WTC11 (cell line): ENCODE data around the gene TMEM181.

ENCODE experiments used
- ARID4B ChIP-seq: sonication (generic); formaldehyde crosslinking; IDR thresholded peaks from 2 replicates; pipeline ENCODE4 v1.8.0; 2023; ENCODE audit warnings: missing genetic modification reagents, mild to moderate bottlenecking, borderline replicate concordance
- ATF2 ChIP-seq: sonication (generic); formaldehyde crosslinking; IDR thresholded peaks from 2 replicates; pipeline ENCODE4 v1.8.1; 2022; ENCODE audit warnings: low read depth, missing genetic modification reagents, borderline replicate concordance
- CREB1 ChIP-seq: sonication (generic); formaldehyde crosslinking; IDR thresholded peaks from 2 replicates; pipeline ENCODE4 v1.8.0; 2023; ENCODE audit warnings: mild to moderate bottlenecking, missing genetic modification reagents
- CTCF ChIP-seq: fragments of 200-600 bp; IDR thresholded peaks from 2 replicates; pipeline ENCODE4 v1.8.0; 2022; ENCODE audit warnings: antibody characterized with exemption
- ESRRA ChIP-seq: sonication (generic); formaldehyde crosslinking; IDR thresholded peaks from 2 replicates; pipeline ENCODE4 v1.8.1; 2022; ENCODE audit warnings: mild to moderate bottlenecking, missing genetic modification reagents, borderline replicate concordance
- FOXJ3 ChIP-seq: sonication (generic); formaldehyde crosslinking; IDR thresholded peaks from 2 replicates; pipeline ENCODE4 v1.9.0; 2021; ENCODE audit warnings: missing genetic modification reagents, mild to moderate bottlenecking, borderline replicate concordance
- GABPB1 ChIP-seq: sonication (generic); formaldehyde crosslinking; IDR thresholded peaks from 2 replicates; pipeline ENCODE4 v1.8.1; 2023; ENCODE audit warnings: mild to moderate bottlenecking, missing genetic modification reagents
- NR1H2 ChIP-seq: sonication (generic); formaldehyde crosslinking; IDR thresholded peaks from 2 replicates; pipeline ENCODE4 v1.9.0; 2021; ENCODE audit warnings: mild to moderate bottlenecking, moderate library complexity, missing genetic modification reagents
- SP1 ChIP-seq: sonication (generic); formaldehyde crosslinking; conservative IDR thresholded peaks from 2 replicates; pipeline ENCODE4 v1.8.1; 2022; ENCODE audit warnings: missing genetic modification reagents
- USF1 ChIP-seq: sonication (generic); formaldehyde crosslinking; IDR thresholded peaks from 2 replicates; pipeline ENCODE4 v1.8.0; 2022; ENCODE audit warnings: mild to moderate bottlenecking, missing genetic modification reagents
- ZNF138 ChIP-seq: sonication (generic); formaldehyde crosslinking; conservative IDR thresholded peaks from 2 replicates; pipeline ENCODE4 v1.8.1; 2022; ENCODE audit warnings: mild to moderate bottlenecking, moderate library complexity, missing genetic modification reagents
- TF ChIP-seq, protein P1 (sequence below): sonication (generic); formaldehyde crosslinking; IDR thresholded peaks from 2 replicates; pipeline ENCODE4 v1.8.0; 2023; ENCODE audit warnings: mild to moderate bottlenecking, missing genetic modification reagents
- TF ChIP-seq, protein P2 (sequence below): sonication (generic); formaldehyde crosslinking; conservative IDR thresholded peaks from 2 replicates; pipeline ENCODE4 v1.8.1; 2022; ENCODE audit warnings: mild to moderate bottlenecking, missing genetic modification reagents

GRCh38 chr6:158573542-158573931 is 13.6 kb downstream of the TMEM181 start:
- no peak for TF ChIP-seq CTCF
- TF ChIP-seq, protein P1, sequence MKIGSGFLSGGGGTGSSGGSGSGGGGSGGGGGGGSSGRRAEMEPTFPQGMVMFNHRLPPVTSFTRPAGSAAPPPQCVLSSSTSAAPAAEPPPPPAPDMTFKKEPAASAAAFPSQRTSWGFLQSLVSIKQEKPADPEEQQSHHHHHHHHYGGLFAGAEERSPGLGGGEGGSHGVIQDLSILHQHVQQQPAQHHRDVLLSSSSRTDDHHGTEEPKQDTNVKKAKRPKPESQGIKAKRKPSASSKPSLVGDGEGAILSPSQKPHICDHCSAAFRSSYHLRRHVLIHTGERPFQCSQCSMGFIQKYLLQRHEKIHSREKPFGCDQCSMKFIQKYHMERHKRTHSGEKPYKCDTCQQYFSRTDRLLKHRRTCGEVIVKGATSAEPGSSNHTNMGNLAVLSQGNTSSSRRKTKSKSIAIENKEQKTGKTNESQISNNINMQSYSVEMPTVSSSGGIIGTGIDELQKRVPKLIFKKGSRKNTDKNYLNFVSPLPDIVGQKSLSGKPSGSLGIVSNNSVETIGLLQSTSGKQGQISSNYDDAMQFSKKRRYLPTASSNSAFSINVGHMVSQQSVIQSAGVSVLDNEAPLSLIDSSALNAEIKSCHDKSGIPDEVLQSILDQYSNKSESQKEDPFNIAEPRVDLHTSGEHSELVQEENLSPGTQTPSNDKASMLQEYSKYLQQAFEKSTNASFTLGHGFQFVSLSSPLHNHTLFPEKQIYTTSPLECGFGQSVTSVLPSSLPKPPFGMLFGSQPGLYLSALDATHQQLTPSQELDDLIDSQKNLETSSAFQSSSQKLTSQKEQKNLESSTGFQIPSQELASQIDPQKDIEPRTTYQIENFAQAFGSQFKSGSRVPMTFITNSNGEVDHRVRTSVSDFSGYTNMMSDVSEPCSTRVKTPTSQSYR = no peak
- no peak for TF ChIP-seq ATF2
- TF ChIP-seq ESRRA = no peak
- TF ChIP-seq, protein P2, sequence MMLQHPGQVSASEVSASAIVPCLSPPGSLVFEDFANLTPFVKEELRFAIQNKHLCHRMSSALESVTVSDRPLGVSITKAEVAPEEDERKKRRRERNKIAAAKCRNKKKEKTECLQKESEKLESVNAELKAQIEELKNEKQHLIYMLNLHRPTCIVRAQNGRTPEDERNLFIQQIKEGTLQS (CRISPR knock-in tag) = no peak
- no peak for TF ChIP-seq USF1 (CRISPR knock-in tag)
- TF ChIP-seq ZNF138 (CRISPR knock-in tag) = no peak
- TF ChIP-seq GABPB1 = no peak
- TF ChIP-seq CREB1 (CRISPR knock-in tag) = no peak
- TF ChIP-seq FOXJ3 (CRISPR knock-in tag) = no peak
- TF ChIP-seq SP1 (CRISPR knock-in tag) = no peak
- no peak for TF ChIP-seq ARID4B (CRISPR knock-in tag)
- TF ChIP-seq NR1H2 (CRISPR knock-in tag) = no peak
